Heart right ventricle (tissue), 16 donors: ENCODE results near the gene P4HA2. TPM values are rescaled to one million over a fixed set of nuclear protein-coding genes. Genes with fewer than 3 reads are reported as not detected.

Experiments used
- ATAC-seq, 8 donors: fragments of 200-7000 bp; cut with Tn5 transposase; one replicate each; pipeline ENCODE4 v1.9.1; 2020; ENCODE audit warnings: mild to moderate bottlenecking in 8 of 8, moderate library complexity in 8 of 8, moderate number of reproducible peaks in 1 of 8
- DNase-seq, 2 donors: peaks; one replicate each; pipeline ENCODE4 v3.0.0-alpha.2; 2020
- H3K27ac ChIP-seq, 10 donors: fragments of 200-600 bp; sonication (generic) in 2 of 10; one replicate each; pipeline versions ENCODE4 v1.5.0 to v1.8.0; 2020 to 2022; ENCODE audit warnings: mild to moderate bottlenecking in 3 of 10
- H3K27me3 ChIP-seq, 7 donors: fragments of 200-600 bp; one replicate each; pipeline ENCODE4 v1.8.0; 2021 to 2022; ENCODE audit warnings: mild to moderate bottlenecking in 2 of 7
- H3K36me3 ChIP-seq, 9 donors: fragments of 200-600 bp; sonication (generic) in 1 of 9; one replicate each; pipeline versions ENCODE4 v1.5.0 to v1.8.0; 2020 to 2022; ENCODE audit warnings: mild to moderate bottlenecking in 2 of 9
- H3K4me1 ChIP-seq, 9 donors: fragments of 200-600 bp; sonication (generic) in 1 of 9; one replicate each; pipeline versions ENCODE4 v1.5.0 to v1.8.0; 2020 to 2022; ENCODE audit warnings: mild to moderate bottlenecking in 4 of 9
- H3K4me3 ChIP-seq, 10 donors: fragments of 200-600 bp; sonication (generic) in 2 of 10; one replicate each; pipeline versions ENCODE4 v1.5.0 to v1.8.0; 2020 to 2022; ENCODE audit warnings: mild to moderate bottlenecking in 7 of 10, moderate library complexity in 2 of 10
- H3K9me3 ChIP-seq, 11 donors: fragments of 200-600 bp in 10 of 11; sonication (generic) in 2 of 11; one replicate each; pipeline versions ENCODE4 v1.5.0 to v1.8.0; 2013 to 2022; ENCODE audit warnings: mild to moderate bottlenecking in 2 of 11, control low read depth in 1 of 11, moderate library complexity in 1 of 11
- WGBS, 2 donors: extraction: QIAGEN DNeasy Blood & Tissue Kit; methylation state at CpG; one replicate each; pipeline ENCODE4 v1.1.7; 2013; ENCODE audit warnings: inconsistent platforms in 1 of 2; 5-methylcytosine and 5-hydroxymethylcytosine counted together
- intact Hi-C, 10 donors: fragments of 100-400 bp; cut with DNase I; formaldehyde crosslinking; loops; one replicate each; pipeline versions ENCODE4 v1.11.1 to v1.14.2; 2022
- polyA plus RNA-seq, 2 donors: library from polyadenylated mRNA; stranded (reverse); fragments of 200-250 nt; gene quantifications; one replicate each; pipeline ENCODE4 v1.2.3, GENCODE V29; 2013
- total RNA-seq, 10 donors: library from RNA; stranded (reverse); fragmentation: NEBNext Ultra II Directional in 3 of 10; extraction: Animal tissue kit (Norgen Biotek cat#: 25700) in 3 of 10; gene quantifications; one replicate each; pipeline versions ENCODE4 v1.2.1 to v1.2.4, GENCODE V29; 2021 to 2023
- TF ChIP-seq, protein P1 (sequence below), 9 donors: fragments of 200-600 bp; sonication (generic) in 2 of 9; IDR thresholded peaks; one replicate each; pipeline versions ENCODE4 v1.5.0 to v1.8.0; 2021 to 2022; ENCODE audit warnings: antibody characterized with exemption in 9 of 9, mild to moderate bottlenecking in 5 of 9, moderate library complexity in 1 of 9
- donor health status: Arrhythmogenic right ventricular cardiomyopathy.
- donor health status: ischemic (EF 13 %, LVEDD 7.1; RV severe dilation, severe dysfunction).
- donor health status: healthy with polysubstance abuse.
- donor health status: DM: no; HTN: yes; CAD: no.
- donor health status: DM: no; HTN: no; CAD: no.
- donor health status: ischemic (EF 25% LVEDD 6.9; RV normal size, moderate dysfunction).
- donor health status: ischemic (EF 25% LVEDD 5.7; RV mildly dilated, moderate dysfunction).
- donor health status: healthy.
- donor health status: DM: yes; HTN: yes; CAD: no.
- donor health status: Ischemic cardiomyopathy.
- donor health status: ischemic (EF 35%, LVEDD 5.7; RV mildly dilated, moderate dysfunction).
- donor health status: nonischemic (EF 11% LVEDD 7.7; RV severe dilation, severe dysfunction).
- donor health status: DM: yes; HTN: yes; CAD: no.
- donor health status: PGD.
- donor health status: ischemic (EF 29% LVEDD 5.4; RV normal size, mild dysfunction).
- donor health status: nonischemic (EF 23%, LVEDD 6.1; RV moderate dilation, normal function).

The P4HA2 gene
- total and polyA plus RNA-seq, 12 donors: 27.2 to 97.0 (median 52.4) TPM

DNA sequence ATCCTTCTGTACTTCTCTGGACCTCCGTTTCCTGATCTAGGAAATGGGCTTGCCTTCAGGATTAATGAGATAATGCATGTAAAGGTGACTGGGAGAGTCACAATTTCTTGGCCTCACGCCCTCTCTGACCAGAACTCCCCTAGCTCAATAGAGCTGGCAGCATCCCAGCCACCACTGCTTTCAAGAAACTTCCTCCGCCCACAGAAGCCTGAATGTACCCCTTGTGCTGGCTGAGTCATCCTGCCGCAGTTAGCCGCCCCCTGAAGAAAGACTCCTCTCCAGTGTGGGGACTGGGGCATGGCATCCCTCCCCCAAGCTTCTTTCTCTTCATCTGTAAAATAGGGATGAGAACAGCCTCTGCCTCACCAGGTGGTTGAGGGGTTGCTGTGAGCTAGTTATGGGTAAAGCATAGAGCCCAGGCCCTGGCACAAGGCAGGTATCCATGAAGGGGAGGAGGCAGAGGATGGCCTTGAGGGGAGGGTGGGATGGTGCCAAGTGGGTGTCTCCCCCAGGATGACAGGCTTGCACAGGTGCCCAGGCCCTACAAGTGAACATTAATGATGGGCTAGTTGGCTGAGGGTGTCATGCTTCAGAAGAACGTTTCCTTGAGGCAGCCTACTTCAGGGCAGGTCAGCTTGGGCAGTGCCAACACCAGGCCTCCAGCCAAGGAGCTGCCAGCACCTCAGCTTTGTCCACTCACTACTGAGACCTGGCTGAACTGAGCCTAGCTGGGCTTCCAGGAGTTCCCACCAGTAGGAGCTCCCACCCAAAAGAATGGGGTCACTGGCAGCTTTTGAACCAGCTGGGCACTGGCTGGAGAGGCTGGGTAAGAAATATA is 33.3 kb upstream of the P4HA2 start:
- Histone ChIP-seq H3K27ac (peak overlapping the region in 5 of 10 donors; percentile 23 to 65 (median 35)), H3K4me1 (peaks cover 24 to 78% (median 53%) of the 10 kb centered on the region in 9 donors)

DNA sequence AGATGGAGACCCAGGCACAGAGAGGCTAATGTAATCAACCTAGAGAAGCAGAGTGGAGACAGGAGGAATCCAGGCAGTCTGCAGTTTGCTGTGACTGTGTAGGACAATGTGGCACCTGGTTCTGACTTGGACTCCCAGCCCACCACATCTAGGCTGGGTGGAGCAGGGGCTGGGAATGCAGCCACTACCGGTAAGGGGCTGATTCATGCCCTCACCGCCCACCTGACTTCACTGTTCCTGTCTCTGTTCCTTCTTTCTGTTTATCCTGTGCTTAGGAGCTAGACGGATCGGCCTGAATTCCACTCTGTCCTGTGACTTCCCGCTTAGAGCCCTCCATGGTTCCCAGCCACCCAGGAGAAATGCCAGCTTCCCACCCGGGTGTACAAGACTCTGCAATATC is 32.4 kb upstream of the P4HA2 start:
- intact Hi-C loops: loop anchor here in 1 of 10 donors (10.0 kb wide), 1 partner anchor 245 kb away; no protein-coding TSS in a partner anchor
- Histone ChIP-seq H3K4me1 (peaks cover 20 to 76% (median 48%) of the 10 kb centered on the region in 9 donors), H3K4me3 (no peak overlapping the region), H3K27ac (peak overlapping the region in 6 of 10 donors; percentile 2 to 73 (median 56)), H3K9me3 (no peaks in the 10 kb centered on the region), H3K36me3 (no peaks in the 10 kb centered on the region), H3K27me3 (peaks cover 0 to 24% (median 0%) of the 10 kb centered on the region in 7 donors)
- TF ChIP-seq, protein P1, sequence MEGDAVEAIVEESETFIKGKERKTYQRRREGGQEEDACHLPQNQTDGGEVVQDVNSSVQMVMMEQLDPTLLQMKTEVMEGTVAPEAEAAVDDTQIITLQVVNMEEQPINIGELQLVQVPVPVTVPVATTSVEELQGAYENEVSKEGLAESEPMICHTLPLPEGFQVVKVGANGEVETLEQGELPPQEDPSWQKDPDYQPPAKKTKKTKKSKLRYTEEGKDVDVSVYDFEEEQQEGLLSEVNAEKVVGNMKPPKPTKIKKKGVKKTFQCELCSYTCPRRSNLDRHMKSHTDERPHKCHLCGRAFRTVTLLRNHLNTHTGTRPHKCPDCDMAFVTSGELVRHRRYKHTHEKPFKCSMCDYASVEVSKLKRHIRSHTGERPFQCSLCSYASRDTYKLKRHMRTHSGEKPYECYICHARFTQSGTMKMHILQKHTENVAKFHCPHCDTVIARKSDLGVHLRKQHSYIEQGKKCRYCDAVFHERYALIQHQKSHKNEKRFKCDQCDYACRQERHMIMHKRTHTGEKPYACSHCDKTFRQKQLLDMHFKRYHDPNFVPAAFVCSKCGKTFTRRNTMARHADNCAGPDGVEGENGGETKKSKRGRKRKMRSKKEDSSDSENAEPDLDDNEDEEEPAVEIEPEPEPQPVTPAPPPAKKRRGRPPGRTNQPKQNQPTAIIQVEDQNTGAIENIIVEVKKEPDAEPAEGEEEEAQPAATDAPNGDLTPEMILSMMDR (IDR thresholded peaks at IDR 0.05): no peak
- ATAC-seq (no peak), DNase-seq (peak in 1 of 2 donors; percentile 4)
- WGBS, 2 donors: 71 to 74% methylated on average over 6 of the region's 6 CpGs

More for the DNA sequence above, 33.3 kb upstream of the P4HA2 start:
- peaks cover 0 to 24% (median 0%) of the 10 kb centered on the region in 7 donors for H3K27me3 ChIP-seq
- intact Hi-C loops: loop anchor here in 1 of 10 donors (10.0 kb wide), 1 partner anchor 244 kb away; no protein-coding TSS in a partner anchor
- DNase-seq (peak; percentile 39 to 74), ATAC-seq (peak in 4 of 8 donors; percentile 38 to 60 (median 52))
- no peaks in the 10 kb centered on the region for H3K9me3 ChIP-seq
- TF ChIP-seq, protein P1 (IDR thresholded peaks at IDR 0.05): no peak
- no peaks in the 10 kb centered on the region for H3K36me3 ChIP-seq
- WGBS, 2 donors: 41 to 59% methylated on average over 6 of the region's 6 CpGs
- H3K4me3 ChIP-seq: no peak overlapping the region

DNA sequence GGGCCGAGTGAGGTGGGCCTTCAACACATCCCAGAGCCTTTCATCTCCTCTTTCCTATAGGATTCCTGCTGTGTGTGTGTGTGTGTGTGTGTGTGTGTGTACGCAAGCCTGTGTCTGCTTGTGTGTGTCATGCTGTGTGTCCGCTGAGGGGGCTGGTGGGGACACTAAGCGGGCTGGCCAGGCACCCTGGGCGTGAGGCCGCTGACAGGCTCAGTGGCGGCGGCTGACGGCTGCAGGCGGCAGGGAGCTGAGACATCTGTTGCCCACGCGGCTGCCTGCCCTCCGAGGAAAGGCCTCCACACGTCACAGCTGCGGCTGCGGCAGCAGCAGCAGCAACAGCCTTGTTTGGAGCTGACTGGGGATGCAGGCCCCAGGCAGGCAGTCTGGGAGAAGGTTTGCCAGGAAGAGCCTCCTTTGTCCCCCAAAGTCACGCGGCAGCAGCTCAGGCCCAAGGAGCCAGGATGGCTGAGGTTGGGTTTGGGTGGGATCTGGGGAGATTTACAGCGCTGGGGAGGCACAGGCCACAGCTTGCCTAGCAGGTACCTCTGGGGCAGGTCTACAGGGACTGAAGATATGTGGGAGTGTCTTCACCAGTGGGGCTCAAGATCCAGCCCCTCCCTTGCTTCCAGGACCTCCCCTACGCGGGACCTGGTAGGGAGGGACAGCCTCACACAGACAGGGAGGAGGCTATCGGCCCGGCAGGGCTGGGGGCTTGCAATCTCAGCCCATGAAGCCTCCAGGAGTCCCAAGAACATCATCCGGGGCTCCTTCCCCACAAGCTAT is 31.6 kb upstream of the P4HA2 start:
- DNase-seq (peak; percentile 39 to 60), ATAC-seq (peak; percentile 23 to 67 (median 56))
- Histone ChIP-seq H3K4me1 (peaks cover 22 to 76% (median 53%) of the 10 kb centered on the region in 9 donors), H3K4me3 (peak overlapping the region in 3 of 10 donors; percentile 57 to 67 (median 58)), H3K27me3 (peaks cover 0 to 24% (median 0%) of the 10 kb centered on the region in 7 donors), H3K27ac (peak overlapping the region in 5 of 10 donors; percentile 62 to 85 (median 72)), H3K9me3 (no peaks in the 10 kb centered on the region), H3K36me3 (no peaks in the 10 kb centered on the region)
- intact Hi-C loops: no loop called here
- WGBS, 2 donors: 56 to 69% methylated on average over 24 of the region's 24 CpGs
- TF ChIP-seq, protein P1 (IDR thresholded peaks at IDR 0.05): no peak
